ENCODE data around the gene TCF21.
"Not testable (repeated sequence)": the region's sequence is repeated elsewhere in the genome, so short reads cannot be mapped to it uniquely, and the experiment has no call there.

TCF21 gene

GRCh38 chr6:133923938-133924593 is 35.2 kb downstream of the TCF21 start:
- TF ChIP-seq CTCF (IDR thresholded peaks at IDR 0.05; ENCODE audit: low read depth, low read length) = peak; percentile 80
- peak; percentile 62 for DNase-seq (ENCODE audit: extremely low read depth, low read depth)

- not testable (repeated sequence) for DNase-seq (ENCODE audit: extremely low read depth, low read depth)
These were observed 42.3 kb downstream of the TCF21 start for GRCh38 chr6:133931221-133931620.

GRCh38 chr6:133936352-133936751 is 47.4 kb downstream of the TCF21 start:
- not testable (repeated sequence) for DNase-seq (ENCODE audit: extremely low read depth, low read depth)

GRCh38 chr6:133937909-133938308 is 49.0 kb downstream of the TCF21 start:
- TF ChIP-seq CTCF (IDR thresholded peaks at IDR 0.05; ENCODE audit: low read depth, low read length) = no peak

GRCh38 chr6:133938533-133938932 is 49.6 kb downstream of the TCF21 start:
- no peak for DNase-seq (ENCODE audit: extremely low read depth, low read depth)
- TF ChIP-seq CTCF (IDR thresholded peaks at IDR 0.05; ENCODE audit: low read depth, low read length) = no peak

More at GRCh38 chr6:133937909-133938308, 49.0 kb downstream of the TCF21 start:
- DNase-seq (ENCODE audit: extremely low read depth, low read depth) = no peak

GRCh38 chr6:133939778-133940667 is 51.1 kb downstream of the TCF21 start:
- TF ChIP-seq CTCF (IDR thresholded peaks at IDR 0.05; ENCODE audit: low read depth, low read length) = no peak
- no peak for DNase-seq (ENCODE audit: extremely low read depth, low read depth)
